H1 (cell line): ENCODE data around the gene CCPG1.

ENCODE experiments used
- BCL11A ChIP-seq, 2 experiments: IDR thresholded peaks; one replicate each; pipeline ENCODE4 v1.6.1; 2011; ENCODE audit warnings: low read depth in 2 of 2, low read length in 2 of 2, mild to moderate bottlenecking in 2 of 2
- POLR2A ChIP-seq, 2 experiments: IDR thresholded peaks; 1 replicate in 1 of 2; 2 replicates in 1 of 2; pipeline ENCODE4 v1.6.1; 2011; ENCODE audit warnings: low read depth in 2 of 2, low read length in 2 of 2, mild to moderate bottlenecking in 2 of 2; ENCODE audit errors: control extremely low read depth in 1 of 2
- POLR2AphosphoS5 ChIP-seq: IDR thresholded peaks from 2 replicates; pipeline ENCODE4 v1.6.1; 2011; ENCODE audit warnings: low read depth, low read length
- RAD21 ChIP-seq, 2 experiments: IDR thresholded peaks in 1 of 2; conservative IDR thresholded peaks in 1 of 2; 2 replicates each; pipeline ENCODE4 v1.6.1; 2011; ENCODE audit warnings: low read depth in 2 of 2, low read length in 2 of 2, improper control_type of control experiment in 1 of 2, inconsistent platforms in 1 of 2, mild to moderate bottlenecking in 1 of 2, moderate library complexity in 1 of 2
- SIX5 ChIP-seq: IDR thresholded peaks from 2 replicates; pipeline ENCODE4 v1.6.1; 2011; ENCODE audit warnings: mild to moderate bottlenecking, low read depth, low read length
- SP1 ChIP-seq: IDR thresholded peaks from 2 replicates; pipeline ENCODE4 v1.6.1; 2011; ENCODE audit warnings: low read depth, low read length
- ZNF274 ChIP-seq: IDR thresholded peaks from 2 replicates; pipeline ENCODE4 v1.7.0; 2012; ENCODE audit warnings: low read length, borderline replicate concordance; ENCODE audit errors: extremely low read depth
- TF ChIP-seq, protein P1 (sequence below), 3 experiments: IDR thresholded peaks; 1 replicate in 2 of 3; 2 replicates in 1 of 3; pipeline versions ENCODE4 v1.5.1 to v1.6.1; 2011; ENCODE audit warnings: low read length in 3 of 3, mild to moderate bottlenecking in 3 of 3, inconsistent platforms in 2 of 3, low read depth in 1 of 3, moderate library complexity in 1 of 3; ENCODE audit not compliant: insufficient read depth in 1 of 3; ENCODE audit errors: control extremely low read depth in 1 of 3
- TF ChIP-seq, protein P2 (sequence below): IDR thresholded peaks from 2 replicates; pipeline ENCODE4 v1.6.1; 2011; ENCODE audit warnings: low read length, improper control_type of control experiment
- TF ChIP-seq, protein P3 (sequence below): IDR thresholded peaks from 2 replicates; pipeline ENCODE4 v1.6.1; 2012; ENCODE audit warnings: low read length, inconsistent platforms
- TF ChIP-seq, protein P4 (sequence below): IDR thresholded peaks from 2 replicates; pipeline ENCODE4 v1.6.1; 2012; ENCODE audit warnings: inconsistent platforms

DNA sequence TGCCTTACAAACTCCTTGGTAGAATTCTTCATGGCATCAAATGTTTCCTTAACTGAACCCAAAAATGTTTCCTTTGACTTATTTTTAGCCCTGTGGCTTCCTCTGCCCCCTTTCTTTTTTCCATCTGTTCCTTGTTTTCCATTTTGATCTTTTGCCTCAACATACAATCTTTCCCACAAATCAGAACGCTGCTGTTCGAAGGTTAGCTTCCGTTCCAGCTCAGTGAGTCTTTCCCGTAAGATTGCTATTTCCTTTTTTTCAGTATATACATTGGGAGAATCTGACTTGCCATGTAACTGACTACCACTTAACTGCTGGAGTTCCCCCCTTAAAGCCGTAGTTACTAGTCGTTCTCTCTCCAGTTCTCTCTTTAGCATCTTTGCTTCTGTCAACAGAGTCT, 47.9 kb downstream of the CCPG1 start:
- no peak for TF ChIP-seq POLR2AphosphoS5
- no peak for TF ChIP-seq RAD21 (IDR thresholded peaks at IDR 0.05 in 1 of 2, conservative IDR thresholded peaks at IDR 0.05 in 1 of 2; ENCODE audit: low read depth in 2 of 2, low read length in 2 of 2)
- no peak for TF ChIP-seq POLR2A (IDR thresholded peaks at IDR 0.05; ENCODE audit: control extremely low read depth in 1 of 2, low read depth in 2 of 2, low read length in 2 of 2)
- TF ChIP-seq, protein P1, sequence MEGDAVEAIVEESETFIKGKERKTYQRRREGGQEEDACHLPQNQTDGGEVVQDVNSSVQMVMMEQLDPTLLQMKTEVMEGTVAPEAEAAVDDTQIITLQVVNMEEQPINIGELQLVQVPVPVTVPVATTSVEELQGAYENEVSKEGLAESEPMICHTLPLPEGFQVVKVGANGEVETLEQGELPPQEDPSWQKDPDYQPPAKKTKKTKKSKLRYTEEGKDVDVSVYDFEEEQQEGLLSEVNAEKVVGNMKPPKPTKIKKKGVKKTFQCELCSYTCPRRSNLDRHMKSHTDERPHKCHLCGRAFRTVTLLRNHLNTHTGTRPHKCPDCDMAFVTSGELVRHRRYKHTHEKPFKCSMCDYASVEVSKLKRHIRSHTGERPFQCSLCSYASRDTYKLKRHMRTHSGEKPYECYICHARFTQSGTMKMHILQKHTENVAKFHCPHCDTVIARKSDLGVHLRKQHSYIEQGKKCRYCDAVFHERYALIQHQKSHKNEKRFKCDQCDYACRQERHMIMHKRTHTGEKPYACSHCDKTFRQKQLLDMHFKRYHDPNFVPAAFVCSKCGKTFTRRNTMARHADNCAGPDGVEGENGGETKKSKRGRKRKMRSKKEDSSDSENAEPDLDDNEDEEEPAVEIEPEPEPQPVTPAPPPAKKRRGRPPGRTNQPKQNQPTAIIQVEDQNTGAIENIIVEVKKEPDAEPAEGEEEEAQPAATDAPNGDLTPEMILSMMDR (IDR thresholded peaks at IDR 0.05; ENCODE audit: control extremely low read depth in 1 of 3, insufficient read depth in 1 of 3, low read depth in 1 of 3, low read length in 3 of 3), result no peak
- TF ChIP-seq, protein P2, sequence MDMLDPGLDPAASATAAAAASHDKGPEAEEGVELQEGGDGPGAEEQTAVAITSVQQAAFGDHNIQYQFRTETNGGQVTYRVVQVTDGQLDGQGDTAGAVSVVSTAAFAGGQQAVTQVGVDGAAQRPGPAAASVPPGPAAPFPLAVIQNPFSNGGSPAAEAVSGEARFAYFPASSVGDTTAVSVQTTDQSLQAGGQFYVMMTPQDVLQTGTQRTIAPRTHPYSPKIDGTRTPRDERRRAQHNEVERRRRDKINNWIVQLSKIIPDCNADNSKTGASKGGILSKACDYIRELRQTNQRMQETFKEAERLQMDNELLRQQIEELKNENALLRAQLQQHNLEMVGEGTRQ, result no peak
- no peak for TF ChIP-seq SP1
- TF ChIP-seq ZNF274, result no peak
- TF ChIP-seq, protein P3, sequence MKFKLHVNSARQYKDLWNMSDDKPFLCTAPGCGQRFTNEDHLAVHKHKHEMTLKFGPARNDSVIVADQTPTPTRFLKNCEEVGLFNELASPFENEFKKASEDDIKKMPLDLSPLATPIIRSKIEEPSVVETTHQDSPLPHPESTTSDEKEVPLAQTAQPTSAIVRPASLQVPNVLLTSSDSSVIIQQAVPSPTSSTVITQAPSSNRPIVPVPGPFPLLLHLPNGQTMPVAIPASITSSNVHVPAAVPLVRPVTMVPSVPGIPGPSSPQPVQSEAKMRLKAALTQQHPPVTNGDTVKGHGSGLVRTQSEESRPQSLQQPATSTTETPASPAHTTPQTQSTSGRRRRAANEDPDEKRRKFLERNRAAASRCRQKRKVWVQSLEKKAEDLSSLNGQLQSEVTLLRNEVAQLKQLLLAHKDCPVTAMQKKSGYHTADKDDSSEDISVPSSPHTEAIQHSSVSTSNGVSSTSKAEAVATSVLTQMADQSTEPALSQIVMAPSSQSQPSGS, result no peak
- no peak for TF ChIP-seq BCL11A (IDR thresholded peaks at IDR 0.05; ENCODE audit: low read depth in 2 of 2, low read length in 2 of 2)
- no peak for TF ChIP-seq SIX5
- TF ChIP-seq, protein P4, sequence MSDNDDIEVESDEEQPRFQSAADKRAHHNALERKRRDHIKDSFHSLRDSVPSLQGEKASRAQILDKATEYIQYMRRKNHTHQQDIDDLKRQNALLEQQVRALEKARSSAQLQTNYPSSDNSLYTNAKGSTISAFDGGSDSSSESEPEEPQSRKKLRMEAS, result no peak
